Hepatocyte (in vitro differentiated cells): ENCODE data around the gene USP8. TPM values are rescaled to one million over a fixed set of nuclear protein-coding genes. Genes with fewer than 3 reads are reported as not detected.

ENCODE experiments used
- DNase-seq: peaks from one replicate; pipeline ENCODE4 v3.0.0-alpha.2; 2016; ENCODE audit warnings: low spot score
- H2AFZ ChIP-seq: fragments of 200-600 bp; sonication (generic); 2 replicates; pipeline ENCODE4 v1.6.0; 2016; ENCODE audit warnings: antibody characterized with exemption, mild to moderate bottlenecking
- H3K27ac ChIP-seq: fragments of 200-600 bp; sonication (generic); 2 replicates; pipeline ENCODE4 v1.5.1; 2016; ENCODE audit warnings: mild to moderate bottlenecking
- H3K27me3 ChIP-seq: fragments of 200-600 bp; sonication (generic); 2 replicates; pipeline ENCODE4 v1.6.1; 2016
- H3K36me3 ChIP-seq: fragments of 200-600 bp; sonication (generic); replicated peaks from 2 replicates; pipeline ENCODE4 v1.5.1; 2016; ENCODE audit warnings: low read depth; ENCODE audit not compliant: insufficient read depth
- H3K4me1 ChIP-seq: fragments of 200-600 bp; sonication (generic); 2 replicates; pipeline ENCODE4 v1.5.1; 2016; ENCODE audit warnings: mild to moderate bottlenecking, moderate library complexity; ENCODE audit not compliant: insufficient read depth
- H3K4me2 ChIP-seq: fragments of 200-600 bp; sonication (generic); 2 replicates; pipeline ENCODE4 v1.6.0; 2016
- H3K4me3 ChIP-seq: fragments of 200-600 bp; sonication (generic); 2 replicates; pipeline ENCODE4 v1.5.1; 2016; ENCODE audit warnings: mild to moderate bottlenecking
- H3K79me2 ChIP-seq: fragments of 200-600 bp; sonication (generic); 2 replicates; pipeline ENCODE4 v1.6.0; 2017; ENCODE audit warnings: mild to moderate bottlenecking
- H3K9me2 ChIP-seq: fragments of 200-600 bp; sonication (generic); replicated peaks from 2 replicates; pipeline ENCODE4 v1.6.0; 2017; ENCODE audit warnings: mild to moderate bottlenecking; ENCODE audit not compliant: insufficient read depth
- H3K9me3 ChIP-seq: fragments of 200-600 bp; sonication (generic); 2 replicates; pipeline ENCODE4 v1.5.1; 2016; ENCODE audit warnings: low read depth, mild to moderate bottlenecking
- H4K20me1 ChIP-seq: fragments of 200-600 bp; sonication (generic); 2 replicates; pipeline ENCODE4 v1.6.0; 2016; ENCODE audit warnings: mild to moderate bottlenecking; ENCODE audit not compliant: insufficient read depth, poor library complexity, severe bottlenecking
- CTCF ChIP-seq: fragments of 200-600 bp; sonication (generic); IDR thresholded peaks from 2 replicates; pipeline ENCODE4 v1.5.1; 2016; ENCODE audit warnings: antibody characterized with exemption, mild to moderate bottlenecking; ENCODE audit not compliant: poor library complexity
- EZH2 ChIP-seq: fragments of 200-600 bp; sonication (generic); IDR thresholded peaks from 2 replicates; pipeline ENCODE4 v1.6.1; 2016; ENCODE audit warnings: antibody characterized with exemption, mild to moderate bottlenecking, borderline replicate concordance
- EZH2phosphoT487 ChIP-seq: fragments of 200-600 bp; sonication (generic); IDR thresholded peaks from one replicate; pipeline ENCODE4 v1.6.1; 2018; ENCODE audit warnings: antibody characterized with exemption, mild to moderate bottlenecking, low read depth, moderate library complexity; ENCODE audit not compliant: unreplicated experiment, severe bottlenecking
- WGBS: methylation state at CpG from one replicate; pipeline ENCODE4 v1.1.6; 2016; ENCODE audit warnings: low lambda C conversion rate; ENCODE audit errors: missing lambda C conversion rate; 5-methylcytosine and 5-hydroxymethylcytosine counted together
- polyA plus RNA-seq: library from polyadenylated mRNA; unstranded; fragments of >200 nt; fragmentation: Nextera tagmentation; extraction: Ambion mirVana; gene quantifications from 2 replicates; pipeline ENCODE4 v1.2.1, GENCODE V29; 2016
- total RNA-seq: library from RNA; depleted of rRNA; stranded (reverse); fragments of >200 nt; gene quantifications from 2 replicates; pipeline ENCODE4 v1.2.3, GENCODE V29; 2014

USP8 gene
- total and polyA plus RNA-seq, 2 experiments from 2014 or later: 46.8 to 79.9 TPM

- H2AFZ ChIP-seq: no peak overlapping the region
- TF ChIP-seq EZH2: no peak
- TF ChIP-seq EZH2phosphoT487: no peak
- no peak for TF ChIP-seq CTCF
Observed at GRCh38 chr15:50513001-50513400, 88.8 kb downstream of the USP8 start.

GRCh38 chr15:50519740-50520425, 95.7 kb downstream of the USP8 start:
- no peaks in the 10 kb centered on the region for H3K4me1 ChIP-seq
- no peaks in the 10 kb centered on the region for H3K27me3 ChIP-seq
- no peak overlapping the region for H3K4me2 ChIP-seq
- no peaks in the 10 kb centered on the region for H3K79me2 ChIP-seq
- H3K4me3 ChIP-seq: no peak overlapping the region
- no peak for TF ChIP-seq CTCF
- TF ChIP-seq EZH2phosphoT487: no peak
- TF ChIP-seq EZH2: no peak
- H3K27ac ChIP-seq: no peak overlapping the region
- no peak overlapping the region for H2AFZ ChIP-seq
- WGBS: 89% methylated on average over 7 of the region's 7 CpGs
- H4K20me1 ChIP-seq: no peaks in the 10 kb centered on the region
- H3K9me3 ChIP-seq: no peaks in the 10 kb centered on the region
- no peaks in the 10 kb centered on the region for H3K36me3 ChIP-seq
- no peak for DNase-seq
- no peaks in the 10 kb centered on the region for H3K9me2 ChIP-seq

More at GRCh38 chr15:50513001-50513400, 88.8 kb downstream of the USP8 start:
- Histone ChIP-seq H3K27me3 (no peaks in the 10 kb centered on the region), H3K4me1 (no peaks in the 10 kb centered on the region), H4K20me1 (no peaks in the 10 kb centered on the region), H3K36me3 (no peaks in the 10 kb centered on the region), H3K4me2 (no peak overlapping the region), H3K9me3 (no peaks in the 10 kb centered on the region), H3K27ac (no peak overlapping the region), H3K4me3 (no peak overlapping the region), H3K79me2 (no peaks in the 10 kb centered on the region), H3K9me2 (no peaks in the 10 kb centered on the region)
- DNase-seq: no peak

GRCh38 chr15:50523851-50524251, 99.6 kb downstream of the USP8 start:
- no peak for DNase-seq
- no peaks in the 10 kb centered on the region for H3K79me2 ChIP-seq
- no peak overlapping the region for H2AFZ ChIP-seq
- no peaks in the 10 kb centered on the region for H3K9me3 ChIP-seq
- H3K4me3 ChIP-seq: no peak overlapping the region
- H3K4me2 ChIP-seq: no peak overlapping the region
- H3K36me3 ChIP-seq: no peaks in the 10 kb centered on the region
- no peaks in the 10 kb centered on the region for H3K4me1 ChIP-seq
- TF ChIP-seq CTCF: no peak
- TF ChIP-seq EZH2: no peak
- TF ChIP-seq EZH2phosphoT487: no peak
- 51% methylated on average over 5 of the region's 5 CpGs for WGBS
- no peaks in the 10 kb centered on the region for H3K27me3 ChIP-seq
- no peaks in the 10 kb centered on the region for H3K9me2 ChIP-seq
- H4K20me1 ChIP-seq: no peaks in the 10 kb centered on the region
- no peak overlapping the region for H3K27ac ChIP-seq

GRCh38 chr15:50531163-50531562, 107.0 kb downstream of the USP8 start:
- Histone ChIP-seq H3K79me2 (no peaks in the 10 kb centered on the region), H3K36me3 (no peaks in the 10 kb centered on the region)
- whole genome bisulfite sequencing: 95% methylated on average over 4 of the region's 4 CpGs

More at GRCh38 chr15:50531163-50531562, 107.0 kb downstream of the USP8 start:
- Histone ChIP-seq H3K9me2 (no peaks in the 10 kb centered on the region), H3K27me3 (no peaks in the 10 kb centered on the region), H3K4me1 (no peaks in the 10 kb centered on the region), H3K27ac (no peak overlapping the region), H3K4me3 (no peak overlapping the region), H3K9me3 (no peaks in the 10 kb centered on the region), H2AFZ (no peak overlapping the region), H3K4me2 (no peak overlapping the region), H4K20me1 (no peaks in the 10 kb centered on the region)
- TF ChIP-seq CTCF: no peak
- TF ChIP-seq EZH2phosphoT487: no peak
- no peak for TF ChIP-seq EZH2
- no peak for DNase-seq
